BLaER1 (cell line): ENCODE data around the gene KRTAP4-6.
"Not testable (repeated sequence)": the region's sequence is repeated elsewhere in the genome, so short reads cannot be mapped to it uniquely, and the experiment has no call there.

Experiments
- H3K27ac ChIP-seq: shearing (Covaris generic); formaldehyde crosslinking; 2 replicates; pipeline ENCODE4 v1.8.1; 2022
- H3K27me3 ChIP-seq: shearing (Covaris generic); formaldehyde crosslinking; 2 replicates; pipeline ENCODE4 v1.8.1; 2022
- H3K36me3 ChIP-seq: shearing (Covaris generic); formaldehyde crosslinking; 2 replicates; pipeline ENCODE4 v1.8.1; 2022
- H3K4me1 ChIP-seq: shearing (Covaris generic); formaldehyde crosslinking; 2 replicates; pipeline ENCODE4 v1.8.1; 2022
- H3K4me2 ChIP-seq: shearing (Covaris generic); formaldehyde crosslinking; 2 replicates; pipeline ENCODE4 v1.8.1; 2022
- H3K4me3 ChIP-seq: shearing (Covaris generic); formaldehyde crosslinking; 2 replicates; pipeline ENCODE4 v1.8.1; 2022
- H3K9ac ChIP-seq: shearing (Covaris generic); formaldehyde crosslinking; 2 replicates; pipeline ENCODE4 v1.8.1; 2022
- H3K9me3 ChIP-seq: shearing (Covaris generic); formaldehyde crosslinking; 2 replicates; pipeline ENCODE4 v1.8.1; 2022
- H4K20me1 ChIP-seq: shearing (Covaris generic); formaldehyde crosslinking; 2 replicates; pipeline ENCODE4 v1.8.1; 2022
- Cebpa-rat ChIP-seq: shearing (Covaris generic); IDR thresholded peaks from 2 replicates; pipeline ENCODE4 v1.8.1; 2022

KRTAP4-6 gene

DNA sequence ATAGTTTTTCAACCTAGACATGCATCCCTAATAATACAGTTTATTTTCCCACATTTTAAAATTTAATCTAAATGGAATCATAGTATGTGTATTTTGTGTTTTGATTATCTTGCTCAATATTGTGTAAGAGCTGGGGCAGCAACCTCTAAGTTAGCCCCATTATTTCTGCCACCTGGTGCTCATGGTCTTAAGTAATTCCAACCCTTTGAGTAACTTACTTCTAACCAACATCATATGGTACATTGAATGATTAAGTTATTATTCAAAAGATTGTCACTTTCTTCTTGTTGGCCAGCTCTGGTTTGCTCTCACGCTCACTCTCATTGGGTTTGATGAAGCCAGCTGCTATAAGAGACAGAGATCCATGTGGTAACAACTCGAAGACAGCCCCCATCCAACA is 31.5 kb upstream of the KRTAP4-6 start:
- Histone ChIP-seq H3K4me1 (peaks cover 22% of the 10 kb centered on the region), H3K9me3 (peaks cover 7% of the 10 kb centered on the region; the same call in 1 of the 2 replicates), H4K20me1 (no peaks in the 10 kb centered on the region), H3K4me2 (no peak overlapping the region), H3K27me3 (no peaks in the 10 kb centered on the region), H3K4me3 (no peak overlapping the region), H3K27ac (no peak overlapping the region), H3K36me3 (no peaks in the 10 kb centered on the region), H3K9ac (no peak overlapping the region)
- TF ChIP-seq Cebpa-rat: no peak

DNA sequence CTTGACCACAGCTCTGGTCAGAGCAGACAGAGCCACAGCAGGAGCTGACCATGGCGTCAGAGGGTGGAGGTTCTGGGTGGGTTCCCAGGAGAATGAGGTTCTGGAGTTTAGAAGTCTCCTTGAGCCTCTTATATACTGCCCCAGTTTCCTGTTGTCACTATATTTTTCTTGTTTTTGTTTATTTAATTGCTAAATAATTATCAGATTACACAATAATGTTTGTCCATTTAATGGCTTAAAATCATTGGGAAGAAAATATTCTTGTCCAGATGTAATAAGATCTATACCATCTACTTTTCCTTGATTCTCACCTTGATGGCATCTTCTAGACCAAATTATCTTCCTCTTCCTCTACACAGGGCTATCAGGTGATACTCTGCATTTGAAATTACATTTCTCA is 27.8 kb upstream of the KRTAP4-6 start, which contains the start of gene KRTAP4-3:
KRTAP4-3 (minus strand) TSS at position 101 of the 400 bp plus-strand sequence; CDS start at position 52, 49 bp downstream.
- H4K20me1 ChIP-seq: no peaks in the 10 kb centered on the region

DNA sequence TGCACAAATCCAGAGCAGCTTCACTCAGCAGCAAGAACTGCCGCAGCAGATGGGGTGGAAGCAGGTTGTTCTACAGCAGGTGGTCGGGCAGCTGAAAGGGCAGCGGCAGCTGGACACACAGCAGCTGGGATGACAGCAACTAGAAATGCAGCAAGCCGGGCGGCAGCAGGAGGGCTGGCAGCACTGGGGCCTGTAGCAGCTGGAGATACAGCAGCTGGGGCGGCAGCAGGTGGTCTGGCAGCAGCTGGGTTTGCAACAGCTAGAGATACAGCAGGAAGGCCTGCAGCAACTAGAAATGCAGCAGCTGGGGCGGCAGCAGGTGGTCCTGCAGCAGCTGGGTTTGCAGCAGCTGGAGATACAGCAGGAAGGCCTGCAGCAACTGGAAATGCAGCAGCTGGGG is 27.2 kb upstream of the KRTAP4-6 start:
- Histone ChIP-seq H3K36me3 (no peaks in the 10 kb centered on the region), H3K9me3 (peaks cover 7% of the 10 kb centered on the region; the same call in 1 of the 2 replicates), H3K4me3 (no peak overlapping the region), H3K4me2 (no peak overlapping the region), H4K20me1 (no peaks in the 10 kb centered on the region), H3K27me3 (no peaks in the 10 kb centered on the region), H3K9ac (no peak overlapping the region), H3K4me1 (no peaks in the 10 kb centered on the region), H3K27ac (no peak overlapping the region)
- no peak for TF ChIP-seq Cebpa-rat

More for the DNA sequence above, 27.8 kb upstream of the KRTAP4-6 start, which contains the start of gene KRTAP4-3:
- no peak for TF ChIP-seq Cebpa-rat
- Histone ChIP-seq H3K9me3 (peaks cover 7% of the 10 kb centered on the region; the same call in 1 of the 2 replicates), H3K4me2 (no peak within 1 kb of the TSS), H3K4me1 (no peaks in the 10 kb centered on the region), H3K27ac (no peak within 1 kb of the TSS), H3K4me3 (no peak within 1 kb of the TSS), H3K27me3 (no peaks in the 10 kb centered on the region), H3K36me3 (no peaks in the 10 kb centered on the region), H3K9ac (no peak within 1 kb of the TSS)

DNA sequence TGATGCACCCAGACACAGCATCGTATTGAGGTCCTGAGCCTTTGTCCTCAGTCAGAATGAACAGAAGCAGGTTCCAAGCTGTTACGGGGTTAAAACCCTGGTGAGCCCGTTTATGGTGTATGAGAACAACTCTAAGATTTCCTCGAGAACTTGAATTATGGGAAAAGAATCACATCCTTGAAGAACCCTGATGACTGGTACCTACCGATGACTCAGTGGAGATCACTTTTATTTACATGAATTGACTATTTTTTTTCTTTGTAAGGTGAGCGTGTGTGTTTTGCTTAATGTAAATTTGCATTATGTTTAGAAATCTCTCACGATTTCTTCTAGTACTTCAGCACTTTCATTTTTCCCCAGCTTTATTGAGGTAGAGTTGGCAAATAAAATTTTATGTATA is 23.5 kb upstream of the KRTAP4-6 start:
- Histone ChIP-seq H3K27ac (no peak overlapping the region), H3K27me3 (no peaks in the 10 kb centered on the region), H4K20me1 (no peaks in the 10 kb centered on the region), H3K4me1 (no peaks in the 10 kb centered on the region), H3K9ac (no peak overlapping the region), H3K36me3 (no peaks in the 10 kb centered on the region), H3K4me3 (no peak overlapping the region), H3K4me2 (no peak overlapping the region), H3K9me3 (peaks cover 7% of the 10 kb centered on the region; the same call in 1 of the 2 replicates)
- TF ChIP-seq Cebpa-rat: no peak

DNA sequence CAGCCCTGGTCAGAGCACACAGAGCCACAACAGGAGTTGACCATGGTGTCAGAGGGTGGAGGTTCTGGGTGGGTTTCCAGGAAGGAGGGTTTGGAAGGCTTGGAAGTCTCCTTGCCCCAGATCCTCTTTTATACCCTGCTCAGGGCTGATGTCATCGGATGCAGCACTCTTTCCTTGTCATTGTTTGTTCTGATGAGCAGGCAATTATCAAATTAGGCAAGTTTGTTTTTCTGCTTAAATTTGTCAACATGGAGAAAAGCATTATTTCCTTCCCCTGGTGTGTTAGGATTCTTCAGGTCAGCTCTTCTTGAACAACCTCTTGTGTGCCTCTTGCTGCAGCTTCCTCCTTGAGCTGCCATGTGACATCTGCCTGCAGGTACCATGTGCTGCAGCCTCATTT is 20.3 kb upstream of the KRTAP4-6 start, which contains the start of gene KRTAP4-4:
KRTAP4-4 (minus strand) TSS at position 101 of the 400 bp plus-strand sequence; CDS start at position 44, 57 bp downstream.
- no peak within 1 kb of the TSS for H3K4me3 ChIP-seq
- H3K4me2 ChIP-seq: no peak within 1 kb of the TSS
- H3K9me3 ChIP-seq: no peaks in the 10 kb centered on the region
- no peaks in the 10 kb centered on the region for H3K27me3 ChIP-seq
- no peaks in the 10 kb centered on the region for H4K20me1 ChIP-seq
- H3K27ac ChIP-seq: no peak within 1 kb of the TSS
- H3K9ac ChIP-seq: no peak within 1 kb of the TSS
- TF ChIP-seq Cebpa-rat: no peak
- no peaks in the 10 kb centered on the region for H3K4me1 ChIP-seq
- no peaks in the 10 kb centered on the region for H3K36me3 ChIP-seq

DNA sequence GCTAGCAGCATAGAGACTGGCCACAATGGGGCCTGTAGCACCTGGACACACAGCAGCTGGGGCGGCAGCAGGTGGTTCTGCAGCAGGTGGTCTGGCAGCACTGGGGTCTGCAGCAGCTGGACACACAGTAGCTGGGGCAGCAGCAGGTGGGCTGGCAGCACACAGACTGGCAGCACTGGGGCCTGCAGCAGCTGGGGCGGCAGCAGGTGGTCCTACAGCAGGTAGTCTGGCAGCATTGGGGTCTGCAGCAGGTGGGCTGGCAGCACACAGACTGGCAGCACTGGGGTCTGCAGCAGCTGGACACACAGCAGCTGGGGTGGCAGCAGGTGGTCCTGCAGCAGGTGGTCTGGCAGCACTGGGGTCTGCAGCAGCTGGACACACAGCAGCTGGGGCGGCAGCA is 19.8 kb upstream of the KRTAP4-6 start:
- not testable (repeated sequence) for H3K27ac ChIP-seq, H3K36me3 ChIP-seq, H3K4me1 ChIP-seq, H3K4me3 ChIP-seq, H4K20me1 ChIP-seq, H3K9me3 ChIP-seq, H3K4me2 ChIP-seq, H3K9ac ChIP-seq, H3K27me3 ChIP-seq

DNA sequence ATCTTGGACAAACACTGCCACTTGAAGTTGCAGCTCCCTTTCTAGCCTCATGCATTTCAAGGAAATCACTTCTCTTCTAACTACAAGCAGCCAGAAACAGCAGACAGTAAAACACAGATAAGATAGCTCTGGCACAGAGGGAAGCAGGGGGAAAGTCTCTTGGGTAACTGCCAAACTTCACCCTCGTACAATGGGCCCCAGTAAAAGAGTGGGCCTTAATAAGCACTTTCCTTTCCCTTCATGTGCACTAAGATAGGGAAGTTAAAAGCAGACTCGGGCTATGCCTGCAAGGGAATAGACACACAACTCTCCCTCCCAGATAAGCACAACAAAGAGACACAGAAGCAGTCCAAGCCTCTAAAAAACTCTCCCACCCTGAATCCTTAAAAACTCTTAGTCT is 13.5 kb upstream of the KRTAP4-6 start:
- Histone ChIP-seq H3K9ac (no peak overlapping the region), H3K36me3 (no peaks in the 10 kb centered on the region), H4K20me1 (no peaks in the 10 kb centered on the region), H3K4me1 (no peaks in the 10 kb centered on the region), H3K27me3 (no peaks in the 10 kb centered on the region), H3K27ac (no peak overlapping the region), H3K4me2 (no peak overlapping the region), H3K4me3 (no peak overlapping the region), H3K9me3 (no peaks in the 10 kb centered on the region)
- no peak for TF ChIP-seq Cebpa-rat

DNA sequence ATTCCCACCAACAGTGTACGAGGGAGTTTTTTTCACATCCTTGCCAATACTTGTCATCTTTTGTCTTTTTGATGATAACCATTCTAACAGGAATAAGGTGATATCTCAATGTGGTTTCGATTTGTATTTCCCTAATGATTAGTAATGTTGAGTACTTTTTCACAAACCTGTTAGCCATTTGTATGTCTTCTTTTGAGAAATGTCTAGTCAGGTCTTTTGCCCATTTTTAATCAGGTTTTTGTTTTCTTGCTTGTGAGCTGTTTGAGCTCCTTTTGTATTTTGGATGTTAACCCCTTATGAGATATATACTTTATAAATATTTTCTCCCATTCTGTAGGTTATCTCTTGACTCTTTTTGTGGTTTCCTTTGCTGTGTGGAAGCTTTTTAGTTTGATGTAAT is 11.2 kb upstream of the KRTAP4-6 start:
- H3K27ac ChIP-seq: no peak overlapping the region
- no peaks in the 10 kb centered on the region for H3K9me3 ChIP-seq
- H3K4me3 ChIP-seq: no peak overlapping the region
- no peaks in the 10 kb centered on the region for H3K4me1 ChIP-seq
- no peak for TF ChIP-seq Cebpa-rat
- H3K36me3 ChIP-seq: no peaks in the 10 kb centered on the region
- no peaks in the 10 kb centered on the region for H4K20me1 ChIP-seq
- H3K27me3 ChIP-seq: no peaks in the 10 kb centered on the region
- no peak overlapping the region for H3K9ac ChIP-seq
- no peak overlapping the region for H3K4me2 ChIP-seq

DNA sequence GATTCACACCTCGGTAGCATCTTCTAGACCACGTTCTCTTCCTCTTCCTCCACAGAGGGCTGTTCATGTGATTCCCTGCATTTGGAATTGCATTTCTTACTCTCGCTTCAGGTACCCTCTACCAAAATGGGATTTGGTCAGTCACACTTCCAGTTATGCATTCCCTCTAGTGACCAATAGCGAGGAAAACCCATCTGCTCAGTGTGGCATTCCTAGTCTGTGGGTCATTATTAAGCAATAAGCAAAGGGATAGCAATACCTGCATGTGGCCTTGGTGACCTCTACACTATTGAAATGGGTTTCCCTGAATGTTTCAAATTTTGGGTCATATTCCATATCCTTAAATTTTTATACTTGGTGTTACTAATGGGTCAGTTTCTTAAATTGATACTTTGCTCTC is 9.7 kb upstream of the KRTAP4-6 start:
- no peak for TF ChIP-seq Cebpa-rat
- no peaks in the 10 kb centered on the region for H3K27me3 ChIP-seq

DNA sequence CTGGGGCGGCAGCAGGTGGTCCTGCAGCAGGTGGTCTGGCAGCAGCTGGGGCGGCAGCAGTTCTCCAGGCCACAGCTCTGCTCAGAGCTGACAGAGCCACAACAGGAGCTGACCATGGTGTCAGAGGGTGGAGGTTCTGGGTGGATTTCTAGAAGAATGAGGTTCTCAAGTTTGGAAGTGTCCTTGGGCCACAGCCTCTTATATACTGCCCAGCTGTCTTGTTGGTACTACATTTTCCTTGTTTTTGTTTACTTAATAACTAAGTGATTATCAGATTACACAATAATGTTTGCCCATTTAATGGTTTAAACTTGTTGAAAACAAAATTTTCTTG is 9.3 kb upstream of the KRTAP4-6 start, which contains the start of gene KRTAP4-5:
KRTAP4-5 (minus strand) TSS at position 174 of the 334 bp plus-strand sequence; CDS start at position 116, 58 bp downstream.
- no peak within 1 kb of the TSS for H3K4me2 ChIP-seq

More for the DNA sequence above, 9.7 kb upstream of the KRTAP4-6 start:
- Histone ChIP-seq H3K9ac (no peak overlapping the region), H3K4me3 (no peak overlapping the region), H3K4me1 (no peaks in the 10 kb centered on the region), H4K20me1 (no peaks in the 10 kb centered on the region), H3K36me3 (no peaks in the 10 kb centered on the region), H3K9me3 (no peaks in the 10 kb centered on the region), H3K27ac (no peak overlapping the region), H3K4me2 (no peak overlapping the region)

DNA sequence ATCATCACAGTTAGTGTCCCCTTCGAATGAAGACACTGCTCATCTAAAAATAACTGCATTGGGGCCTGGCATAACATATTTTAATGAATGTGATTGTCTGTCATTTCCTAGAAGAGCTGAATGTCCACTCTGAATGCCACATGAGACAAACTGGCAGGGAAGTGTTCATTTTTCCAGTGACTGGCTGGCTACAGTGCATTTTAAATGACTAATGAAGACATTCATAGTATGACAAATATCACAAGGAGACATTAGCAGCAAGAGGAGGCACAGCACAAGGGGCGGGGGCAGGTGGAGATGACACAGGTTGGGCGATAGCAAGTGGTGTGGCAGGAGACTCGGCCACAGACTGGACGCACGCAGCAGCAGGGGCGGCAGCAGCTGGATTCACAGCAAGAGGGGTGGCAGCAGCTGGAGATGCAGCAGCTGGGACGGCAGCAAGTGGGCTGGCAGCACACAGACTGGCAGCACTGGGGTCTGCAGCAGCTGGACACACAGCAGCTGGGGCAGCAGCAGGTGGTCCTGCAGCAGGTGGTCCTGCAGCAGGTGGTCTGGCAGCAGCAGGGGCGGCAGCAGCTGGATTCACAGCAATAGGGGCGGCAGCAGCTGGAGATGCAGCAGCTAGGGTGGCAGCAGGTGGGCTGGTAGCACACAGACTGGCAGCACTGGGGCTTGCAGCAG is 8.8 kb upstream of the KRTAP4-6 start:
- H3K4me2 ChIP-seq, H3K27me3 ChIP-seq, H3K9ac ChIP-seq, H3K9me3 ChIP-seq, H3K36me3 ChIP-seq, H3K4me1 ChIP-seq, H3K4me3 ChIP-seq, H4K20me1 ChIP-seq, H3K27ac ChIP-seq: not testable (repeated sequence)

More for the DNA sequence above, 9.3 kb upstream of the KRTAP4-6 start, which contains the start of gene KRTAP4-5:
- H3K27me3 ChIP-seq: no peaks in the 10 kb centered on the region
- no peaks in the 10 kb centered on the region for H3K36me3 ChIP-seq
- no peak within 1 kb of the TSS for H3K9ac ChIP-seq
- H3K4me1 ChIP-seq: no peaks in the 10 kb centered on the region
- TF ChIP-seq Cebpa-rat: no peak
- no peak within 1 kb of the TSS for H3K4me3 ChIP-seq
- H3K9me3 ChIP-seq: no peaks in the 10 kb centered on the region
- H4K20me1 ChIP-seq: no peaks in the 10 kb centered on the region
- H3K27ac ChIP-seq: no peak within 1 kb of the TSS
